Lower leg skin (tissue), 3 donors: ENCODE results near the gene CHAT.

Experiments
- POLR2A ChIP-seq, 2 donors: fragments of 450-650 bp; IDR thresholded peaks; one replicate each; pipeline ENCODE4 v1.6.1; 2016 to 2017; ENCODE audit warnings: antibody characterized with exemption in 2 of 2, mild to moderate bottlenecking in 1 of 2, moderate library complexity in 1 of 2
- TF ChIP-seq, protein P1 (sequence below), 3 donors: fragments of 450-650 bp; IDR thresholded peaks; one replicate each; pipeline ENCODE4 v1.5.1; 2016; ENCODE audit warnings: antibody characterized with exemption in 3 of 3, mild to moderate bottlenecking in 3 of 3, moderate library complexity in 2 of 3

GRCh38 chr10:49601857-49602256 lies 12.0 kb upstream of the CHAT start:
- TF ChIP-seq, protein P1, sequence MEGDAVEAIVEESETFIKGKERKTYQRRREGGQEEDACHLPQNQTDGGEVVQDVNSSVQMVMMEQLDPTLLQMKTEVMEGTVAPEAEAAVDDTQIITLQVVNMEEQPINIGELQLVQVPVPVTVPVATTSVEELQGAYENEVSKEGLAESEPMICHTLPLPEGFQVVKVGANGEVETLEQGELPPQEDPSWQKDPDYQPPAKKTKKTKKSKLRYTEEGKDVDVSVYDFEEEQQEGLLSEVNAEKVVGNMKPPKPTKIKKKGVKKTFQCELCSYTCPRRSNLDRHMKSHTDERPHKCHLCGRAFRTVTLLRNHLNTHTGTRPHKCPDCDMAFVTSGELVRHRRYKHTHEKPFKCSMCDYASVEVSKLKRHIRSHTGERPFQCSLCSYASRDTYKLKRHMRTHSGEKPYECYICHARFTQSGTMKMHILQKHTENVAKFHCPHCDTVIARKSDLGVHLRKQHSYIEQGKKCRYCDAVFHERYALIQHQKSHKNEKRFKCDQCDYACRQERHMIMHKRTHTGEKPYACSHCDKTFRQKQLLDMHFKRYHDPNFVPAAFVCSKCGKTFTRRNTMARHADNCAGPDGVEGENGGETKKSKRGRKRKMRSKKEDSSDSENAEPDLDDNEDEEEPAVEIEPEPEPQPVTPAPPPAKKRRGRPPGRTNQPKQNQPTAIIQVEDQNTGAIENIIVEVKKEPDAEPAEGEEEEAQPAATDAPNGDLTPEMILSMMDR (IDR thresholded peaks at IDR 0.05), result no peak
- TF ChIP-seq POLR2A (IDR thresholded peaks at IDR 0.05), result no peak
